Measurements from ENCODE around the gene ZNF513. TPM values are rescaled to one million over a fixed set of nuclear protein-coding genes. Genes with fewer than 3 reads are reported as not detected.

ZNF513 gene
- total RNA-seq, 1 experiment from 2014 or later, result 23.6 TPM

- TF ChIP-seq, protein P1, sequence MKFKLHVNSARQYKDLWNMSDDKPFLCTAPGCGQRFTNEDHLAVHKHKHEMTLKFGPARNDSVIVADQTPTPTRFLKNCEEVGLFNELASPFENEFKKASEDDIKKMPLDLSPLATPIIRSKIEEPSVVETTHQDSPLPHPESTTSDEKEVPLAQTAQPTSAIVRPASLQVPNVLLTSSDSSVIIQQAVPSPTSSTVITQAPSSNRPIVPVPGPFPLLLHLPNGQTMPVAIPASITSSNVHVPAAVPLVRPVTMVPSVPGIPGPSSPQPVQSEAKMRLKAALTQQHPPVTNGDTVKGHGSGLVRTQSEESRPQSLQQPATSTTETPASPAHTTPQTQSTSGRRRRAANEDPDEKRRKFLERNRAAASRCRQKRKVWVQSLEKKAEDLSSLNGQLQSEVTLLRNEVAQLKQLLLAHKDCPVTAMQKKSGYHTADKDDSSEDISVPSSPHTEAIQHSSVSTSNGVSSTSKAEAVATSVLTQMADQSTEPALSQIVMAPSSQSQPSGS (CRISPR knock-in tag; IDR thresholded peaks at IDR 0.05; ENCODE audit: borderline replicate concordance, low read depth), result no peak
- TF ChIP-seq, protein P2, sequence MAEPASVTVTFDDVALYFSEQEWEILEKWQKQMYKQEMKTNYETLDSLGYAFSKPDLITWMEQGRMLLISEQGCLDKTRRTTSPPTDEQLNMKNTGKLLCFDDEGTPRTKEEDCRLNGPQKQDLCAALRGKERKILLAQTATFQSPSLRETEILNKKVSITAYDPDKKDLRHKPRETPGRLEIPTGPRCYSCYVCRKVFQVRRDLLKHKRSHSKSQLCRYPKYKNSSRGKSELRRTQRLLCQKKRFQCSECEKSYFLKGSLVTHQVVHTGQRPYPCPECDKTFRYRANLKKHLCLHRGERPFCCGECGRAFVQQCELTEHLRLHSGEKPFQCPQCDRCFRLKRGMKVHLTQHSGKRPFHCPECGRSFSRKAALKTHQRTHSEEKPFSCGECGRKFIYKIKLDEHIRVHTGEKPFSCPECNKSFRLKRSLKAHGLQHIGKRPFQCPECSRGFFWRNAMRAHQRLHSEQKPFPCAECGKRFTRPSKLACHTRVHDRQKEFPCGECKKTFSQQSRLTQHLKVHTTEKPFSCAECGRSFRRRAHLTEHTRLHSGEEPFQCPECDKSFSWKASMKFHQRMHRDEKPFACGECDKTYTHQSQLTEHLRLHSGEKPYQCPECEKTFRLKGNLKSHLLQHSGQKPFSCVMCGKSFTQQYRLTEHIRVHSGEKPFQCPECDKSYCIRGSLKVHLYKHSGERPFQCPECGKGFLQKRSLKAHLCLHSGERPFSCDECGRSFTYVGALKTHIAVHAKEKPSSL (CRISPR knock-in tag; conservative IDR thresholded peaks at IDR 0.05), result no peak
- TF ChIP-seq ZSCAN18 (CRISPR knock-in tag; IDR thresholded peaks at IDR 0.05) (no peak), ZNF416 (CRISPR knock-in tag; IDR thresholded peaks at IDR 0.05) (0 out of 2 replicates have a peak, but pooled peaks have one; percentile 39), E2F4 (CRISPR knock-in tag; IDR thresholded peaks at IDR 0.05; ENCODE audit: borderline replicate concordance, low read depth) (no peak), ETV6 (CRISPR knock-in tag; IDR thresholded peaks at IDR 0.05) (peak; percentile 61), ZNF396 (CRISPR knock-in tag; IDR thresholded peaks at IDR 0.05; ENCODE audit: borderline replicate concordance) (no peak), KAT7 (CRISPR knock-in tag; IDR thresholded peaks at IDR 0.05; ENCODE audit: borderline replicate concordance) (no peak), ZNF317 (CRISPR knock-in tag; IDR thresholded peaks at IDR 0.05; ENCODE audit: borderline replicate concordance, low read depth) (no peak), GRHL2 (CRISPR knock-in tag; IDR thresholded peaks at IDR 0.05; ENCODE audit: insufficient replicate concordance, severe bottlenecking) (no peak), SMAD4 (CRISPR knock-in tag; IDR thresholded peaks at IDR 0.05) (no peak), ZBTB21 (CRISPR knock-in tag; IDR thresholded peaks at IDR 0.05; ENCODE audit: borderline replicate concordance) (0 out of 2 replicates have a peak, but pooled peaks have one; percentile 26), STAT6 (CRISPR knock-in tag; conservative IDR thresholded peaks at IDR 0.05; ENCODE audit: low read depth) (no peak)
- TF ChIP-seq, protein P3, sequence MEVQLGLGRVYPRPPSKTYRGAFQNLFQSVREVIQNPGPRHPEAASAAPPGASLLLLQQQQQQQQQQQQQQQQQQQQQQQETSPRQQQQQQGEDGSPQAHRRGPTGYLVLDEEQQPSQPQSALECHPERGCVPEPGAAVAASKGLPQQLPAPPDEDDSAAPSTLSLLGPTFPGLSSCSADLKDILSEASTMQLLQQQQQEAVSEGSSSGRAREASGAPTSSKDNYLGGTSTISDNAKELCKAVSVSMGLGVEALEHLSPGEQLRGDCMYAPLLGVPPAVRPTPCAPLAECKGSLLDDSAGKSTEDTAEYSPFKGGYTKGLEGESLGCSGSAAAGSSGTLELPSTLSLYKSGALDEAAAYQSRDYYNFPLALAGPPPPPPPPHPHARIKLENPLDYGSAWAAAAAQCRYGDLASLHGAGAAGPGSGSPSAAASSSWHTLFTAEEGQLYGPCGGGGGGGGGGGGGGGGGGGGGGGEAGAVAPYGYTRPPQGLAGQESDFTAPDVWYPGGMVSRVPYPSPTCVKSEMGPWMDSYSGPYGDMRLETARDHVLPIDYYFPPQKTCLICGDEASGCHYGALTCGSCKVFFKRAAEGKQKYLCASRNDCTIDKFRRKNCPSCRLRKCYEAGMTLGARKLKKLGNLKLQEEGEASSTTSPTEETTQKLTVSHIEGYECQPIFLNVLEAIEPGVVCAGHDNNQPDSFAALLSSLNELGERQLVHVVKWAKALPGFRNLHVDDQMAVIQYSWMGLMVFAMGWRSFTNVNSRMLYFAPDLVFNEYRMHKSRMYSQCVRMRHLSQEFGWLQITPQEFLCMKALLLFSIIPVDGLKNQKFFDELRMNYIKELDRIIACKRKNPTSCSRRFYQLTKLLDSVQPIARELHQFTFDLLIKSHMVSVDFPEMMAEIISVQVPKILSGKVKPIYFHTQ (CRISPR knock-in tag; IDR thresholded peaks at IDR 0.05), result no peak
These were observed 47.9 kb upstream of the ZNF513 start, which contains the start of gene NRBP1 (continued) for GRCh38 chr2:27428213-27428977.

All from WTC11 (cell line).